SK-N-MC (cell line): Measurements from ENCODE around the gene LRRC28.

Experiments used
- EZH2 ChIP-seq: fragments of 200-600 bp; sonication (generic); IDR thresholded peaks from one replicate; pipeline ENCODE4 v1.6.1; 2017; ENCODE audit warnings: antibody characterized with exemption
- POLR2AphosphoS5 ChIP-seq: IDR thresholded peaks from 2 replicates; pipeline ENCODE4 v1.6.1; 2012; ENCODE audit warnings: mild to moderate bottlenecking, low read depth, low read length, borderline replicate concordance

DNA sequence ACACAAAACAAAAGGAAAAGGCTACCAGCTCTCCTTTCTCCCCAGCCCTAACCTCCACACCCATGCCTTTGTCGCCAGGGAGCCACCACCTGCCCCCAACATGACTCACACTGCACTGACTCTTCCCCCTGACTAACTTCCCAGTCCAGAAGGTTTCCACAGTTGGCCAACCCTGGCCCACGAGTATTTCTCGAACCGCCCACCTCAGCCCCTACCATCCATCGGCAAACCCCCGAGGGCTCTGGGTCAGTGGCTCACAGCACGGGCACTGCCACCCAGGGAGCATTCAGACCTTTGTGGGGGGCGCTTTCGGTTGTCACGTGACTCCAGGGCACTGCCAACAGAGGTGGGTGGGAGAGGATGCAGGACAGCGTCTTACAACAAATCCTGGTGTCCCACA lies 152.3 kb downstream of the LRRC28 start:
- no peak for TF ChIP-seq POLR2AphosphoS5
- TF ChIP-seq EZH2: no peak
